Right atrium auricular region (tissue), 2 donors: ENCODE results near the gene MMP14. TPM values are rescaled to one million over a fixed set of nuclear protein-coding genes. Genes with fewer than 3 reads are reported as not detected.

Source experiments
- DNase-seq: peaks from one replicate; pipeline ENCODE4 v3.0.0-alpha.2; 2019; ENCODE audit warnings: low spot score
- H3K27ac ChIP-seq, 2 donors: fragments of 200-600 bp; sonication (generic); 1 replicate in 1 of 2; 2 replicates in 1 of 2; pipeline ENCODE4 v1.5.1; 2016 to 2019
- H3K27me3 ChIP-seq, 2 donors: fragments of 200-600 bp; sonication (generic); one replicate each; pipeline versions ENCODE4 v1.5.1 to v1.6.0; 2017 to 2019
- H3K36me3 ChIP-seq: fragments of 200-600 bp; sonication (generic); one replicate; pipeline ENCODE4 v1.5.1; 2016
- H3K4me1 ChIP-seq, 2 donors: fragments of 200-600 bp; sonication (generic); one replicate each; pipeline versions ENCODE4 v1.5.1 to v1.6.0; 2017 to 2019
- H3K4me3 ChIP-seq, 2 donors: fragments of 200-600 bp; sonication (generic); 1 replicate in 1 of 2; 2 replicates in 1 of 2; pipeline ENCODE4 v1.5.1; 2017 to 2019; ENCODE audit warnings: mild to moderate bottlenecking in 1 of 2, moderate library complexity in 1 of 2
- H3K9me3 ChIP-seq, 2 donors: fragments of 200-600 bp; sonication (generic); one replicate each; pipeline ENCODE4 v1.5.1; 2019
- total RNA-seq, 2 donors: library from RNA; depleted of rRNA; stranded (reverse); fragments of >200 nt; gene quantifications; one replicate each; pipeline ENCODE4 v1.1.0, GENCODE V29; 2016
- TF ChIP-seq, protein P1 (sequence below), 2 donors: fragments of 200-600 bp; sonication (generic); IDR thresholded peaks; one replicate each; pipeline ENCODE4 v1.5.1; 2019; ENCODE audit warnings: antibody characterized with exemption in 2 of 2

Gene MMP14
- total RNA-seq, 2 donors from 2014 or later = 29.1 to 58.0 TPM

DNA sequence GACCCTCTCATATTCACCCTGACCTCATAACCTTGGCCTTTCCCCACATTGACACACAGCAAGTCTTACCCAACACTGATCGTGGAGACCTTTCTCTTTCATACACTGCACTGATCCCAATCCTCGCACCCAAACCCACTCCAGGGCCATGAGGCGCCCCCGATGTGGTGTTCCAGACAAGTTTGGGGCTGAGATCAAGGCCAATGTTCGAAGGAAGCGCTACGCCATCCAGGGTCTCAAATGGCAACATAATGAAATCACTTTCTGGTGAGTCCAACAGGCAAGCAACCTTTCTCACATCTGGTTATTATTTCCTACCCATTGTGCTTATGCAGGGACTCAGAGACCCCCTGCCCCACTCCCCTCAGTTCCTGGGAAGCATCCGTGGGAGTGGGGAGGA is 5.4 kb downstream of the MMP14 start:
- no peak overlapping the region for H3K27ac ChIP-seq
- H3K36me3 ChIP-seq = peaks cover 55% of the 10 kb centered on the region
- H3K27me3 ChIP-seq = no peaks in the 10 kb centered on the region

DNA sequence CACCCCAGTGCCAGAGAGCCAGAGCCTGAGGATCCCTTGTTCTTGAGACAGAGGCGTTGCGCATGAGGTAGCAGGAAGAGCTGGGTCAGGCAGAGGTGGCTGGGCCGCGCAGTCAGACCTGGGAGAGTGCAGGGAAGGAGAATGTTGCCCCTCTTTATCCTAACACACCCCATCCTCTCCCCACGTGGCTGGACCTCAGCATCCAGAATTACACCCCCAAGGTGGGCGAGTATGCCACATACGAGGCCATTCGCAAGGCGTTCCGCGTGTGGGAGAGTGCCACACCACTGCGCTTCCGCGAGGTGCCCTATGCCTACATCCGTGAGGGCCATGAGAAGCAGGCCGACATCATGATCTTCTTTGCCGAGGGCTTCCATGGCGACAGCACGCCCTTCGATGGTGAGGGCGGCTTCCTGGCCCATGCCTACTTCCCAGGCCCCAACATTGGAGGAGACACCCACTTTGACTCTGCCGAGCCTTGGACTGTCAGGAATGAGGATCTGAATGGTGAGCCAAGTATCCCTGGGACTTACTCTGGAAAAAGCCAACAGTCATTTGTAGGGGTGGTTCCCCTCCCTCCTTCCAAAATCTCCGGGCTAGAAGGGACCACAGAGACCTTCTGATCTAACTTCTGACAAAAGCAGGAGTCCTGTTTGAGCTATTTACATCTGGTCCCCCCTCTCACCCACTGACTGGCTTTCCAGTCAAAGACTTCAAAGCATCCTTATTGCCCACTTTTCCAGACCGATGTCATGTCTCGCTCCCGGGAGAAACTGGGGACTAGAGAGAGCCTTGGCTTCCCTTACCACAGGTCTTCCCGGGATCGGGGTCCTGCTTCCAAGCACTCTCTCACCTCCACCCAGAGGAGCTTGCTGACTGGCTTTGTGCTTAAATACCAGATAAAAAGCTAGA is 6.1 kb downstream of the MMP14 start:
- Histone ChIP-seq H3K36me3 (peaks cover 58% of the 10 kb centered on the region), H3K4me1 (peaks cover 0 to 38% of the 10 kb centered on the region in 2 donors), H3K4me3 (no peak overlapping the region), H3K9me3 (no peaks in the 10 kb centered on the region), H3K27ac (no peak overlapping the region), H3K27me3 (no peaks in the 10 kb centered on the region)
- TF ChIP-seq, protein P1, sequence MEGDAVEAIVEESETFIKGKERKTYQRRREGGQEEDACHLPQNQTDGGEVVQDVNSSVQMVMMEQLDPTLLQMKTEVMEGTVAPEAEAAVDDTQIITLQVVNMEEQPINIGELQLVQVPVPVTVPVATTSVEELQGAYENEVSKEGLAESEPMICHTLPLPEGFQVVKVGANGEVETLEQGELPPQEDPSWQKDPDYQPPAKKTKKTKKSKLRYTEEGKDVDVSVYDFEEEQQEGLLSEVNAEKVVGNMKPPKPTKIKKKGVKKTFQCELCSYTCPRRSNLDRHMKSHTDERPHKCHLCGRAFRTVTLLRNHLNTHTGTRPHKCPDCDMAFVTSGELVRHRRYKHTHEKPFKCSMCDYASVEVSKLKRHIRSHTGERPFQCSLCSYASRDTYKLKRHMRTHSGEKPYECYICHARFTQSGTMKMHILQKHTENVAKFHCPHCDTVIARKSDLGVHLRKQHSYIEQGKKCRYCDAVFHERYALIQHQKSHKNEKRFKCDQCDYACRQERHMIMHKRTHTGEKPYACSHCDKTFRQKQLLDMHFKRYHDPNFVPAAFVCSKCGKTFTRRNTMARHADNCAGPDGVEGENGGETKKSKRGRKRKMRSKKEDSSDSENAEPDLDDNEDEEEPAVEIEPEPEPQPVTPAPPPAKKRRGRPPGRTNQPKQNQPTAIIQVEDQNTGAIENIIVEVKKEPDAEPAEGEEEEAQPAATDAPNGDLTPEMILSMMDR (IDR thresholded peaks at IDR 0.05) = no peak
- no peak for DNase-seq

More for the DNA sequence above, 5.4 kb downstream of the MMP14 start:
- TF ChIP-seq, protein P1 (IDR thresholded peaks at IDR 0.05) = no peak
- no peaks in the 10 kb centered on the region for H3K9me3 ChIP-seq
- H3K4me1 ChIP-seq = peaks cover 0 to 32% of the 10 kb centered on the region in 2 donors
- DNase-seq = no peak
- H3K4me3 ChIP-seq = no peak overlapping the region

DNA sequence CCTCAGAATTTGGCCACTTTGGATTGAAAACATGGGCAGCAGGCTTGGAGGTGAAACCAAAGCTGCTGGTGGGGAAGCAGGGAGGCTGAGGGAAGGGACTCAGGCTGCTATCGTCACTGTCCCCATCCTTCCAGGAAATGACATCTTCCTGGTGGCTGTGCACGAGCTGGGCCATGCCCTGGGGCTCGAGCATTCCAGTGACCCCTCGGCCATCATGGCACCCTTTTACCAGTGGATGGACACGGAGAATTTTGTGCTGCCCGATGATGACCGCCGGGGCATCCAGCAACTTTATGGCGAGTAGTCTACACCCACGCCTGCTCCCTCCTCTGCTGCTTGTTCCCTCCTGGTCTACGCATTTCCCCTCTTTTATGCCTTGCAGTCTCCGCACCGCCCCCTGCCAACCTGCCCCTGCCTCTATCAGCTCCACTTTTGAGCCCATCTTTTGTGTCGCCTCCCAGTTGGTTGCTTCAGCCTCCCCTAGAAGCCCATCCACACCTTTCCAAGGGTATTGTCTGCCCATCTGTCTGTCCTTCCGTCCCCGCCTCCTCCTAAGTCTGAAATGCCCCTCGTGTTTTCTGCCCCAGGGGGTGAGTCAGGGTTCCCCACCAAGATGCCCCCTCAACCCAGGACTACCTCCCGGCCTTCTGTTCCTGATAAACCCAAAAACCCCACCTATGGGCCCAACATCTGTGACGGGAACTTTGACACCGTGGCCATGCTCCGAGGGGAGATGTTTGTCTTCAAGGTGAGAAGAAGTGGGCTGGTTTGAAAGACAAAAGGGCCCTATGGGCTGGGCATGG is 6.9 kb downstream of the MMP14 start:
- no peaks in the 10 kb centered on the region for H3K9me3 ChIP-seq
- H3K36me3 ChIP-seq = peaks cover 58% of the 10 kb centered on the region
- peaks cover 0 to 38% of the 10 kb centered on the region in 2 donors for H3K4me1 ChIP-seq
- H3K4me3 ChIP-seq = no peak overlapping the region
- TF ChIP-seq, protein P1 (IDR thresholded peaks at IDR 0.05) = no peak
- no peak for DNase-seq
- no peak overlapping the region for H3K27ac ChIP-seq
- no peaks in the 10 kb centered on the region for H3K27me3 ChIP-seq

DNA sequence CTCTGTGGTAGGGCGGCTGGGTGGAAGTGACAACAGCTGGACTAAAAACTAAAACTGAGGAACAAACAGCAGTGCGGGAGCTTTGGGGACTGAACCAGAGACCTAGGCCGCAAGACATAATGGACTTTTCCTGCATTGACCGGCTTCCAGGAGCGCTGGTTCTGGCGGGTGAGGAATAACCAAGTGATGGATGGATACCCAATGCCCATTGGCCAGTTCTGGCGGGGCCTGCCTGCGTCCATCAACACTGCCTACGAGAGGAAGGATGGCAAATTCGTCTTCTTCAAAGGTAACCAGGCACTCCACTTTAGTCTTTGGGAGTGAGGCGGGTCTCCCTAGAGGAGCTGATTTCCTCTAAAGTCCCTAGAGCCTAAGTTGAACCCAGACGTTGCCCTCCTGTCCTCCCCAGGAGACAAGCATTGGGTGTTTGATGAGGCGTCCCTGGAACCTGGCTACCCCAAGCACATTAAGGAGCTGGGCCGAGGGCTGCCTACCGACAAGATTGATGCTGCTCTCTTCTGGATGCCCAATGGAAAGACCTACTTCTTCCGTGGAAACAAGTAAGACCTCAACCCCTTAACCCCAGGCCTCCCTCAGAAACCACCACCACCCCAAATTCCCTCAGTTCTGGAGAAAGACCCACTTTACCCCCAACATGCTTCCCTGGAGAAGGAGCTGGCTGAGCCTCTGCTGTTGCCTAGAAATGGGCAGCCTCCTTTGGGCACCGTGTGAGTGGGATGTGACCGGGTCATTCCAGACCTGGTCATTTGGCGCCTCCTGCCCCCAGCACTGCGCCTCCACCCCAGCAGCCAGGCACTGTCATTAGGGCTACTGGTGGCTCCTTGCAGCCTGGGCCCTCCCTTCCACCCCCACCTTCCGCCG is 8.1 kb downstream of the MMP14 start:
- Histone ChIP-seq H3K9me3 (no peaks in the 10 kb centered on the region), H3K27me3 (no peaks in the 10 kb centered on the region), H3K36me3 (peaks cover 58% of the 10 kb centered on the region), H3K27ac (no peak overlapping the region), H3K4me3 (no peak overlapping the region), H3K4me1 (peaks cover 0 to 38% of the 10 kb centered on the region in 2 donors)
- TF ChIP-seq, protein P1 (IDR thresholded peaks at IDR 0.05) = no peak
- DNase-seq = no peak

DNA sequence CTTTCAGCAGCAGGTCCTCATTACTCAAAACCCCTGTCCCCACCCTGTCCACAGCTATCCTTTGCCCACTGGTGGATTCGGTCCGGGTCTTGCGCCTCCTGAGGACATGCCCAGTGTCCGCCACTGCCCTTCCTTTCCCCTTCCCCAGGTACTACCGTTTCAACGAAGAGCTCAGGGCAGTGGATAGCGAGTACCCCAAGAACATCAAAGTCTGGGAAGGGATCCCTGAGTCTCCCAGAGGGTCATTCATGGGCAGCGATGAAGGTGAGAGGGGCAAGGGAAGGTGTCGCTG is 8.7 kb downstream of the MMP14 start:
- H3K4me1 ChIP-seq = peaks cover 0 to 43% of the 10 kb centered on the region in 2 donors
- H3K27me3 ChIP-seq = no peaks in the 10 kb centered on the region
- TF ChIP-seq, protein P1 (IDR thresholded peaks at IDR 0.05) = no peak
- no peak for DNase-seq
- peaks cover 58% of the 10 kb centered on the region for H3K36me3 ChIP-seq
- no peak overlapping the region for H3K4me3 ChIP-seq
- H3K27ac ChIP-seq = no peak overlapping the region
- H3K9me3 ChIP-seq = no peaks in the 10 kb centered on the region
